Lower leg skin (tissue), 4 donors: ENCODE data around the gene ZBTB32. TPM values are rescaled to one million over a fixed set of nuclear protein-coding genes. Genes with fewer than 3 reads are reported as not detected.

Experiments
- total RNA-seq, 4 donors: library from RNA; depleted of rRNA; stranded (reverse); fragments of >200 nt; gene quantifications; one replicate each; pipeline ENCODE4 v1.1.0, GENCODE V29; 2016

The ZBTB32 gene
- total RNA-seq, 4 donors from 2014 or later, result not detected

Other genes starting within 250 kb of the ZBTB32 start
- over 10,000 TPM; 10,097 to 21,423 (median 15,501) TPM for gene KRTDAP, start 214.1 kb upstream of the ZBTB32 start, total RNA-seq
- 1,000 to 10,000 TPM; 5,221 to 8,616 (median 5,967) TPM for gene DMKN, start 190.9 kb upstream of the ZBTB32 start, total RNA-seq
- 1,000 to 10,000 TPM; 1,839 to 3,070 (median 2,379) TPM for gene SBSN, start 176.2 kb upstream of the ZBTB32 start, total RNA-seq
- gene GAPDHS, start 171.1 kb upstream of the ZBTB32 start, total RNA-seq, result 1 to 10 TPM; 6.0 to 7.3 (median 6.2) TPM
- 100 to 1,000 TPM; 102 to 158 (median 130) TPM for gene TMEM147, start 158.9 kb upstream of the ZBTB32 start, total RNA-seq
- not detected for gene ATP4A, start 140.9 kb upstream of the ZBTB32 start, total RNA-seq
- gene PMIS2, start 118.4 kb upstream of the ZBTB32 start, total RNA-seq, result not detected
- gene HAUS5, start 91.8 kb upstream of the ZBTB32 start, total RNA-seq, result 10 to 100 TPM in 3 of 4 donors, 1 to 10 TPM in 1; 8.9 to 15.7 (median 12.2) TPM
- 10 to 100 TPM; 64.1 to 82.4 (median 75.5) TPM for gene RBM42, start 75.5 kb upstream of the ZBTB32 start, total RNA-seq
- gene ETV2, start 62.8 kb upstream of the ZBTB32 start, total RNA-seq, result 1 to 10 TPM in 3 of 4 donors, not detected in 1; 1.2 to 1.8 (median 1.6) TPM
- gene COX6B1, start 56.2 kb upstream of the ZBTB32 start, total RNA-seq, result 100 to 1,000 TPM; 266 to 629 (median 309) TPM
- 10 to 100 TPM in 2 of 4 donors, 1 to 10 TPM in 2; 5.1 to 45.2 (median 16.5) TPM for gene UPK1A, start 38.0 kb upstream of the ZBTB32 start, total RNA-seq
- 10 to 100 TPM; 33.1 to 74.7 (median 42.0) TPM for gene KMT2B, start 13.4 kb downstream of the ZBTB32 start, total RNA-seq
- 10 to 100 TPM in 1 of 4 donors, 1 to 10 TPM in 3; 1.4 to 11.3 (median 5.1) TPM for gene IGFLR1, start 37.9 kb downstream of the ZBTB32 start, total RNA-seq
- gene U2AF1L4, start 40.9 kb downstream of the ZBTB32 start, total RNA-seq, result 10 to 100 TPM; 12.6 to 20.0 (median 18.5) TPM
- 10 to 100 TPM; 13.7 to 47.4 (median 30.8) TPM for gene PSENEN, start 41.1 kb downstream of the ZBTB32 start, total RNA-seq
- 10 to 100 TPM in 2 of 4 donors, 1 to 10 TPM in 2; 4.7 to 15.0 (median 10.3) TPM for gene LIN37, start 44.0 kb downstream of the ZBTB32 start, total RNA-seq
- gene HSPB6, start 52.5 kb downstream of the ZBTB32 start, total RNA-seq, result 1 to 10 TPM; 2.5 to 9.4 (median 3.9) TPM
- gene PROSER3, start 53.6 kb downstream of the ZBTB32 start, total RNA-seq, result 10 to 100 TPM in 3 of 4 donors, 1 to 10 TPM in 1; 9.2 to 20.4 (median 12.9) TPM
- gene ARHGAP33, start 71.0 kb downstream of the ZBTB32 start, total RNA-seq, result 10 to 100 TPM in 2 of 4 donors, 1 to 10 TPM in 2; 3.6 to 25.7 (median 13.8) TPM
- not detected for gene PRODH2, start 108.3 kb downstream of the ZBTB32 start, total RNA-seq
- gene NPHS1, start 147.9 kb downstream of the ZBTB32 start, total RNA-seq, result not detected
- gene KIRREL2, start 152.4 kb downstream of the ZBTB32 start, total RNA-seq, result under 1 TPM in 1 of 4 donors, not detected in 3; 0.32 TPM
- 1 to 10 TPM; 1.6 to 5.6 (median 2.3) TPM for gene APLP1, start 164.0 kb downstream of the ZBTB32 start, total RNA-seq
- gene NFKBID, start 196.0 kb downstream of the ZBTB32 start, total RNA-seq, result 100 to 1,000 TPM in 1 of 4 donors, 10 to 100 TPM in 1, 1 to 10 TPM in 2; 5.9 to 476 (median 25.8) TPM
- gene HCST, start 198.0 kb downstream of the ZBTB32 start, total RNA-seq, result 1 to 10 TPM in 2 of 4 donors, under 1 TPM in 1, not detected in 1; 0.79 to 8.4 (median 4.4) TPM
- 10 to 100 TPM; 25.7 to 29.9 (median 28.4) TPM for gene TYROBP, start 203.7 kb downstream of the ZBTB32 start, total RNA-seq
- gene LRFN3, start 231.8 kb downstream of the ZBTB32 start, total RNA-seq, result 10 to 100 TPM in 3 of 4 donors, 1 to 10 TPM in 1; 6.8 to 17.9 (median 11.4) TPM